ENCODE measurements around the gene KPNA6.

The KPNA6 gene

GRCh38 chr1:32215629-32216480 lies 108.0 kb downstream of the KPNA6 start:
- DNase-seq (ENCODE audit: low spot score in 2 of 2) (peak in 1 of 2 donors; percentile 50), ATAC-seq (ENCODE audit: low read depth) (peak; percentile 95)
- no peaks in the 10 kb centered on the region for H3K9me3 Mint-ChIP-seq
- H3K4me1 Mint-ChIP-seq, result peaks cover 11% of the 10 kb centered on the region
- H3K4me3 Mint-ChIP-seq, result no peak overlapping the region
- H3K36me3 Mint-ChIP-seq, result peaks cover 13% of the 10 kb centered on the region
- no peaks in the 10 kb centered on the region for H3K27me3 Mint-ChIP-seq
- no peak overlapping the region for H3K27ac Mint-ChIP-seq

GRCh38 chr1:32216566-32216965 lies 108.7 kb downstream of the KPNA6 start:
- no peaks in the 10 kb centered on the region for H3K9me3 Mint-ChIP-seq
- no peaks in the 10 kb centered on the region for H3K27me3 Mint-ChIP-seq
- no peak overlapping the region for H3K27ac Mint-ChIP-seq
- peaks cover 13% of the 10 kb centered on the region for H3K36me3 Mint-ChIP-seq
- DNase-seq (ENCODE audit: low spot score in 2 of 2) (no peak), ATAC-seq (ENCODE audit: low read depth) (no peak)
- H3K4me3 Mint-ChIP-seq, result no peak overlapping the region
- H3K4me1 Mint-ChIP-seq, result peaks cover 16% of the 10 kb centered on the region

- no peak for DNase-seq (ENCODE audit: low spot score in 2 of 2)
- no peak overlapping the region for H3K4me3 Mint-ChIP-seq
Measured at GRCh38 chr1:32219022-32219421, 111.2 kb downstream of the KPNA6 start.

GRCh38 chr1:32220746-32221580 lies 113.1 kb downstream of the KPNA6 start:
- no peaks in the 10 kb centered on the region for H3K27me3 Mint-ChIP-seq
- H3K9me3 Mint-ChIP-seq, result no peaks in the 10 kb centered on the region

More at GRCh38 chr1:32219022-32219421, 111.2 kb downstream of the KPNA6 start:
- Mint-ChIP-seq H3K36me3 (peaks cover 15% of the 10 kb centered on the region), H3K9me3 (no peaks in the 10 kb centered on the region), H3K27ac (peak overlapping the region; percentile 38), H3K4me1 (peaks cover 19% of the 10 kb centered on the region), H3K27me3 (no peaks in the 10 kb centered on the region)
- no peak for ATAC-seq (ENCODE audit: low read depth)

GRCh38 chr1:32221581-32221979 lies 113.7 kb downstream of the KPNA6 start:
- ATAC-seq (ENCODE audit: low read depth) (no peak), DNase-seq (ENCODE audit: low spot score in 2 of 2) (no peak)
- no peaks in the 10 kb centered on the region for H3K27me3 Mint-ChIP-seq
- peaks cover 22% of the 10 kb centered on the region for H3K4me1 Mint-ChIP-seq
- peak overlapping the region; percentile 98 for H3K4me3 Mint-ChIP-seq
- peak overlapping the region; percentile 97 for H3K27ac Mint-ChIP-seq
- peaks cover 15% of the 10 kb centered on the region for H3K36me3 Mint-ChIP-seq
- H3K9me3 Mint-ChIP-seq, result no peaks in the 10 kb centered on the region

More at GRCh38 chr1:32220746-32221580, 113.1 kb downstream of the KPNA6 start:
- H3K36me3 Mint-ChIP-seq, result peaks cover 19% of the 10 kb centered on the region
- no peak for DNase-seq (ENCODE audit: low spot score in 2 of 2)
- ATAC-seq (ENCODE audit: low read depth), result peak; percentile 63
- H3K4me3 Mint-ChIP-seq, result peak overlapping the region; percentile 98
- peak overlapping the region; percentile 97 for H3K27ac Mint-ChIP-seq
- H3K4me1 Mint-ChIP-seq, result peaks cover 22% of the 10 kb centered on the region

GRCh38 chr1:32221980-32222755 lies 114.3 kb downstream of the KPNA6 start, which contains the start of the genes EIF3I and TMEM234:
TSS of gene EIF3I (plus strand) at chr1:32222407. CDS start at chr1:32222442, 35 bp downstream.
TSS of gene TMEM234 (minus strand) at chr1:32222353. CDS start at chr1:32222322, 31 bp downstream.
- Mint-ChIP-seq H3K27me3 (no peaks in the 10 kb centered on the region), H3K27ac (peak within 1 kb of the TSS; percentile 97), H3K4me3 (peak within 1 kb of the TSS; percentile 98), H3K9me3 (no peaks in the 10 kb centered on the region), H3K36me3 (peaks cover 13% of the 10 kb centered on the region), H3K4me1 (peaks cover 22% of the 10 kb centered on the region)
- ATAC-seq (ENCODE audit: low read depth) (peak; percentile 93), DNase-seq (ENCODE audit: low spot score in 2 of 2) (peak; percentile 84 to 85)

GRCh38 chr1:32223683-32224082 lies 115.8 kb downstream of the KPNA6 start:
- peaks cover 23% of the 10 kb centered on the region for H3K36me3 Mint-ChIP-seq
- peak overlapping the region; percentile 98 for H3K4me3 Mint-ChIP-seq
- H3K27ac Mint-ChIP-seq, result peak overlapping the region; percentile 82
- H3K4me1 Mint-ChIP-seq, result peaks cover 20% of the 10 kb centered on the region
- ATAC-seq (ENCODE audit: low read depth) (no peak), DNase-seq (ENCODE audit: low spot score in 2 of 2) (no peak)
- no peaks in the 10 kb centered on the region for H3K9me3 Mint-ChIP-seq
- no peaks in the 10 kb centered on the region for H3K27me3 Mint-ChIP-seq

- ATAC-seq (ENCODE audit: low read depth), result no peak
- H3K27ac Mint-ChIP-seq, result peak overlapping the region; percentile 82
- no peak for DNase-seq (ENCODE audit: low spot score in 2 of 2)
- no peaks in the 10 kb centered on the region for H3K27me3 Mint-ChIP-seq
- H3K36me3 Mint-ChIP-seq, result peaks cover 28% of the 10 kb centered on the region
- H3K9me3 Mint-ChIP-seq, result no peaks in the 10 kb centered on the region
- H3K4me3 Mint-ChIP-seq, result peak overlapping the region; percentile 41
- peaks cover 20% of the 10 kb centered on the region for H3K4me1 Mint-ChIP-seq
Measured at GRCh38 chr1:32224285-32224684, 116.4 kb downstream of the KPNA6 start.
